Lung (tissue), 12 donors: ENCODE data around the gene RHBDD3. TPM values are rescaled to one million over a fixed set of nuclear protein-coding genes. Genes with fewer than 3 reads are reported as not detected.

Experiments used
- ATAC-seq: fragments of 200-7000 bp; cut with Tn5 transposase; one replicate; pipeline ENCODE4 v1.9.1; 2020; ENCODE audit warnings: moderate number of reproducible peaks; ENCODE audit not compliant: insufficient read depth, low FRiP score
- DNase-seq, 3 donors: peaks; one replicate each; pipeline ENCODE4 v3.0.0-alpha.2; 2013 to 2017
- H3K27ac ChIP-seq, 2 donors: one replicate each; pipeline ENCODE4 v1.5.1; 2013; ENCODE audit warnings: mild to moderate bottlenecking in 2 of 2, moderate library complexity in 2 of 2, control low read depth in 1 of 2, inconsistent platforms in 1 of 2, low read depth in 1 of 2, low read length in 1 of 2
- H3K27me3 ChIP-seq, 3 donors: one replicate each; pipeline ENCODE4 v1.5.1; 2013; ENCODE audit warnings: low read length in 2 of 3; ENCODE audit not compliant: control insufficient read depth in 3 of 3, insufficient read depth in 3 of 3
- H3K36me3 ChIP-seq, 4 donors: one replicate each; pipeline ENCODE4 v1.5.1; 2013; ENCODE audit warnings: low read length in 4 of 4, mild to moderate bottlenecking in 1 of 4, moderate library complexity in 1 of 4; ENCODE audit not compliant: control insufficient read depth in 4 of 4, insufficient read depth in 4 of 4
- H3K4me1 ChIP-seq, 5 donors: one replicate each; pipeline ENCODE4 v1.5.1; 2013; ENCODE audit warnings: low read length in 5 of 5, mild to moderate bottlenecking in 2 of 5, moderate library complexity in 1 of 5; ENCODE audit not compliant: control insufficient read depth in 5 of 5, insufficient read depth in 5 of 5
- H3K4me3 ChIP-seq: one replicate; pipeline ENCODE4 v1.5.1; 2013; ENCODE audit warnings: mild to moderate bottlenecking, control low read depth, moderate library complexity
- H3K9ac ChIP-seq, 2 donors: one replicate each; pipeline ENCODE4 v1.5.1; 2013; ENCODE audit warnings: low read length in 2 of 2, control low read depth in 1 of 2; ENCODE audit not compliant: insufficient read depth in 1 of 2
- H3K9me3 ChIP-seq, 4 donors: one replicate each; pipeline ENCODE4 v1.5.1; 2013; ENCODE audit warnings: low read length in 3 of 4, mild to moderate bottlenecking in 1 of 4, moderate library complexity in 1 of 4; ENCODE audit not compliant: control insufficient read depth in 4 of 4, insufficient read depth in 3 of 4
- WGBS, 2 donors: extraction: QIAGEN DNeasy Blood & Tissue Kit; methylation state at CpG; one replicate each; pipeline ENCODE4 v1.1.7; 2013; 5-methylcytosine and 5-hydroxymethylcytosine counted together
- polyA plus RNA-seq, 2 donors: library from polyadenylated mRNA; stranded (reverse); fragments of 200-250 nt; gene quantifications; one replicate each; pipeline ENCODE4 v1.2.1, GENCODE V29; 2013
- total RNA-seq, 2 donors: library from RNA; depleted of rRNA in 1 of 2; stranded (reverse); fragments of >200 nt in 1 of 2; gene quantifications; one replicate each; pipeline ENCODE4 v1.2.1, GENCODE V29; 2014 to 2021
- TF ChIP-seq, protein P1 (sequence below): IDR thresholded peaks from 2 replicates; pipeline ENCODE4 v1.5.1; 2012; ENCODE audit warnings: mild to moderate bottlenecking; ENCODE audit errors: control extremely low read depth, extremely low read depth
- donor health status: control.
- donor health status: control.
- donor health status: Bipolar disorder and iron deficiency.
- donor health status: healthy.
- donor health status: DM: yes; HTN: yes; CAD: no.

Gene RHBDD3
- total and polyA plus RNA-seq, 4 donors = 14.2 to 38.2 (median 32.8) TPM

DNA sequence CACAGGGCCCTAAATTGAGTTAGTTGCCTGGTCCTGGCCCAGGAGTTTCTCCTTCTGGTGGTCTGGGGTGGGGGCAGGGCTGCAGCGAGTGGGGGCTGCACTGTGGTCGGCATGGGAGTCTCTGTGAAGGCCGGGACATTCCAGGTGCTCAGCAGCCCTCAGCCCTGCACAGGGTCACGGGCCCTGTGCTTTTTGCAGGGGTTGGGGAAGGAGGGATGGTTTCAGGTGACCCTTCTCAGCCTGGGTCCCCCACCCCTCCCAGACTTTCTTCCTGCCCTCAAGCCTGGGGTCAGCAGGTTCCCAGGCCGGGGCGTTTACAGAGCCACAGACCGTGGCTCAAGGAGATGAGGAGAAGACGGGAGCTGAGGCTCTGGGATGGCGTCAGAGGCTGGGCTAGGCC lies 54.3 kb downstream of the RHBDD3 start:
- no peak overlapping the region for H3K27ac ChIP-seq
- TF ChIP-seq, protein P1, sequence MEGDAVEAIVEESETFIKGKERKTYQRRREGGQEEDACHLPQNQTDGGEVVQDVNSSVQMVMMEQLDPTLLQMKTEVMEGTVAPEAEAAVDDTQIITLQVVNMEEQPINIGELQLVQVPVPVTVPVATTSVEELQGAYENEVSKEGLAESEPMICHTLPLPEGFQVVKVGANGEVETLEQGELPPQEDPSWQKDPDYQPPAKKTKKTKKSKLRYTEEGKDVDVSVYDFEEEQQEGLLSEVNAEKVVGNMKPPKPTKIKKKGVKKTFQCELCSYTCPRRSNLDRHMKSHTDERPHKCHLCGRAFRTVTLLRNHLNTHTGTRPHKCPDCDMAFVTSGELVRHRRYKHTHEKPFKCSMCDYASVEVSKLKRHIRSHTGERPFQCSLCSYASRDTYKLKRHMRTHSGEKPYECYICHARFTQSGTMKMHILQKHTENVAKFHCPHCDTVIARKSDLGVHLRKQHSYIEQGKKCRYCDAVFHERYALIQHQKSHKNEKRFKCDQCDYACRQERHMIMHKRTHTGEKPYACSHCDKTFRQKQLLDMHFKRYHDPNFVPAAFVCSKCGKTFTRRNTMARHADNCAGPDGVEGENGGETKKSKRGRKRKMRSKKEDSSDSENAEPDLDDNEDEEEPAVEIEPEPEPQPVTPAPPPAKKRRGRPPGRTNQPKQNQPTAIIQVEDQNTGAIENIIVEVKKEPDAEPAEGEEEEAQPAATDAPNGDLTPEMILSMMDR = no peak
- peaks cover 0 to 11% (median 3%) of the 10 kb centered on the region in 4 donors for H3K36me3 ChIP-seq
- H3K9ac ChIP-seq = no peak overlapping the region
- H3K4me3 ChIP-seq = no peak overlapping the region
- DNase-seq = no peak
- H3K4me1 ChIP-seq = peaks cover 0 to 14% (median 6%) of the 10 kb centered on the region in 5 donors
- no peak for ATAC-seq
- whole genome bisulfite sequencing, 2 donors = 86 to 96% methylated on average over 9 of the region's 9 CpGs
- no peaks in the 10 kb centered on the region for H3K27me3 ChIP-seq
- no peaks in the 10 kb centered on the region for H3K9me3 ChIP-seq

DNA sequence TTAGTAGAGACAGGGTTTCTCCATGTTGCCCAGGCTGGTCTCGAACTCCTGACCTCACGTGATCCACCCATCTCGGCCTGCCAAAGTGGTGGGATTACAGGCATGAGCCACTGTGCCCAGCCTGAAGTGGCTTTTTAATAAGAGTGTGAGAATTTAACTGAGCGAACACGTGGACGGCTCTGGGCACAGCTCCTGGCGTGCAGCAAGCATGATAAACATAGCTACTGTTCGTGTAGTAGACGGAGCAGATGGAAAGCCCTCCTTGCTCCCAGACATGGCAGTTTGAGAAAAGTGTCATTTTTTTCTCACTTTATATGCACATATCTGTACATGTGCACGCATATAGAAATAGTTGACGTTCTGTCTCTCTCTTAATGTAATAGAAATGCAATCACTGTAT lies 55.0 kb downstream of the RHBDD3 start:
- H3K4me3 ChIP-seq = no peak overlapping the region
- no peaks in the 10 kb centered on the region for H3K27me3 ChIP-seq
- H3K36me3 ChIP-seq = peaks cover 0 to 7% (median 2%) of the 10 kb centered on the region in 4 donors
- 86 to 93% methylated on average over 11 of the region's 11 CpGs for WGBS, 2 donors
- no peaks in the 10 kb centered on the region for H3K9me3 ChIP-seq
- H3K9ac ChIP-seq = no peak overlapping the region
- ATAC-seq (no peak), DNase-seq (no peak)
- H3K27ac ChIP-seq = no peak overlapping the region
- peaks cover 0 to 21% (median 8%) of the 10 kb centered on the region in 5 donors for H3K4me1 ChIP-seq
- TF ChIP-seq, protein P1 = no peak

DNA sequence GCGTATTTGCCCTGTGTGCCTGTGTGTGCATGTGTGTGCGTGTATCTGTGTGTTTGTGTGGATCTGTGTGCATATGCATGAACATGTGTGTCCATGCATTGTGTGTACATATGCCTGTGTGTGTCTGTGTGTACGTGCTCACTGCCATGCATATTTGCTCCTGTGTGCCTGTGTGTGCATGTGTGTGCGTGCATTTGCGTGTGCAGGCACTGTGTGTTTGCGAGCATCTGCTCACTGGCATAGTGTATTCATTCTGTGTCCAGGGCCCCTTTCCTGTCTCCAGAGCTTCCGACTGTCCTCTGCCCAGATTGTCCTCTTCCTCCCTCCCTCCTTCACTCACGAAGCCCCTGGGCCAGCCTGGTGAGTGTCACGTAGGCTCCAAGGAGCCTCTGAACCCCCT lies 56.3 kb downstream of the RHBDD3 start:
- no peak overlapping the region for H3K9ac ChIP-seq
- no peak for ATAC-seq
- WGBS, 2 donors = 91 to 92% methylated on average over 9 of the region's 9 CpGs
- H3K27ac ChIP-seq = no peak overlapping the region
- no peak for DNase-seq
- H3K9me3 ChIP-seq = no peaks in the 10 kb centered on the region
- peaks cover 0 to 31% (median 15%) of the 10 kb centered on the region in 5 donors for H3K4me1 ChIP-seq
- H3K4me3 ChIP-seq = no peak overlapping the region
- no peaks in the 10 kb centered on the region for H3K27me3 ChIP-seq
- TF ChIP-seq, protein P1 = no peak
- peaks cover 0 to 7% (median 0%) of the 10 kb centered on the region in 4 donors for H3K36me3 ChIP-seq

DNA sequence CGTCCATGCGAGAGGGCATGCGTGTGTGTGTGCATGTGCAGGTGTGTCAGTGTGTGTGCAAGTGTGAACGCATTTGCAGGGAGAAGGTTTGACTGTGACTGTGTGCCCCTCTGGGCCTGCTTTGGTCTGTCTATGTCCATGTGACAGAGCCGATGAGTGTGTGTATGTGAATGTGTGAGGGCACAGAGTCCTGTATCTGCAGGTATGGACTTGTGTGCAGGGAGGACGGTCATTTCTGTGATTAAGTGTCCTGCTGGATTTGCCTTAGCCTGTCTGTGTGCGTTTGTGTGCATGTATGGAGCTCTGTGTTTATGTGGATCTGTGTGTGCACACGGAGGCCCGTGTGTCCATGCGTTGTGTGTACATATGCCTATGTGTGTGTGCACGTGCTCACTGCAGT lies 56.7 kb downstream of the RHBDD3 start:
- H3K27me3 ChIP-seq = no peaks in the 10 kb centered on the region
- no peak overlapping the region for H3K9ac ChIP-seq
- peaks cover 0 to 35% (median 15%) of the 10 kb centered on the region in 5 donors for H3K4me1 ChIP-seq
- H3K27ac ChIP-seq = no peak overlapping the region
- no peak for DNase-seq
- no peak overlapping the region for H3K4me3 ChIP-seq
- no peak for ATAC-seq
- no peaks in the 10 kb centered on the region for H3K9me3 ChIP-seq
- peaks cover 0 to 7% (median 0%) of the 10 kb centered on the region in 4 donors for H3K36me3 ChIP-seq
- TF ChIP-seq, protein P1 = no peak
- WGBS, 2 donors = 89 to 92% methylated on average over 11 of the region's 11 CpGs
